Measurements from ENCODE around the gene TXLNA.

DNA sequence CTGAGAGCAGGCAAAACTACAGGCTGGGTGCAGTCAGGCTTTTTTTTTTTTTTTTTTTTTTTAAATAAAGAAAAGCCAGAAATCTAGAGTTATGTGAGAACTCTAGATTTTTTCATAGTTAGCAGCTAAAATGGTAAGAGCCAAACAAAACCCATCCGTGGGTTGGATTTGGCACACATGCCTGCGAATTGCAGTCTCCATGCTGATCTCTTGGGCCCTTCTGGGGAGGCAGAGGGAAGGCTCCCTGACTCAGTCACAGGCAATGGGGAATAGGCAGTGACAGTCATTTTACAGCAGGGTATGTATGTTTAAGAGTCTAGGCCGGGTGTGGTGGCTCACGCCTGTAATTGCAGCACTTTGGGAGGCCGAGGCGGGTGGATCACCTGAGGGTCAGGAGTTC is 2.6 kb downstream of the TXLNA start:
- no peak for TF ChIP-seq POLR2AphosphoS5 (IDR thresholded peaks at IDR 0.05; ENCODE audit: low read depth)
- TF ChIP-seq, protein P1, sequence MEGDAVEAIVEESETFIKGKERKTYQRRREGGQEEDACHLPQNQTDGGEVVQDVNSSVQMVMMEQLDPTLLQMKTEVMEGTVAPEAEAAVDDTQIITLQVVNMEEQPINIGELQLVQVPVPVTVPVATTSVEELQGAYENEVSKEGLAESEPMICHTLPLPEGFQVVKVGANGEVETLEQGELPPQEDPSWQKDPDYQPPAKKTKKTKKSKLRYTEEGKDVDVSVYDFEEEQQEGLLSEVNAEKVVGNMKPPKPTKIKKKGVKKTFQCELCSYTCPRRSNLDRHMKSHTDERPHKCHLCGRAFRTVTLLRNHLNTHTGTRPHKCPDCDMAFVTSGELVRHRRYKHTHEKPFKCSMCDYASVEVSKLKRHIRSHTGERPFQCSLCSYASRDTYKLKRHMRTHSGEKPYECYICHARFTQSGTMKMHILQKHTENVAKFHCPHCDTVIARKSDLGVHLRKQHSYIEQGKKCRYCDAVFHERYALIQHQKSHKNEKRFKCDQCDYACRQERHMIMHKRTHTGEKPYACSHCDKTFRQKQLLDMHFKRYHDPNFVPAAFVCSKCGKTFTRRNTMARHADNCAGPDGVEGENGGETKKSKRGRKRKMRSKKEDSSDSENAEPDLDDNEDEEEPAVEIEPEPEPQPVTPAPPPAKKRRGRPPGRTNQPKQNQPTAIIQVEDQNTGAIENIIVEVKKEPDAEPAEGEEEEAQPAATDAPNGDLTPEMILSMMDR (conservative IDR thresholded peaks at IDR 0.05; ENCODE audit: low read depth in 2 of 2), result no peak

Measured in GM23338 (cell line).